ENCODE results near the gene AGBL4.

AGBL4 gene

GRCh38 chr1:48506870-48507269 lies 1516.9 kb downstream of the AGBL4 start:
- DNase-seq = no peak

GRCh38 chr1:48500541-48501450 lies 1523.0 kb downstream of the AGBL4 start:
- no peak for DNase-seq

GRCh38 chr1:48499211-48499735 lies 1524.5 kb downstream of the AGBL4 start:
- peak in 1 of 2 experiments; percentile 20 for DNase-seq

- DNase-seq = peak; percentile 79 to 88
Measured at GRCh38 chr1:48498096-48498791, 1525.5 kb downstream of the AGBL4 start.

- DNase-seq = no peak
Measured at GRCh38 chr1:48495911-48496310, 1527.8 kb downstream of the AGBL4 start.

- no peak for DNase-seq
Measured at GRCh38 chr1:48495166-48495565, 1528.6 kb downstream of the AGBL4 start.

- peak in 1 of 2 experiments; percentile 56 for DNase-seq
Measured at GRCh38 chr1:48493970-48494769, 1529.6 kb downstream of the AGBL4 start.

- no peak for DNase-seq
Measured at GRCh38 chr1:48493041-48493440, 1530.7 kb downstream of the AGBL4 start.

GRCh38 chr1:48492392-48492791 lies 1531.4 kb downstream of the AGBL4 start:
- DNase-seq = peak; percentile 19 to 70

GRCh38 chr1:48488721-48489120 lies 1535.0 kb downstream of the AGBL4 start:
- DNase-seq = no peak
